ENCODE data around the gene FTH1.

The FTH1 gene

GRCh38 chr11:61973476-61974162, 6.2 kb upstream of the FTH1 start:
- Histone ChIP-seq H3K4me3 (ENCODE audit: control insufficient read depth in 1 of 7, extremely low read depth in 1 of 7, insufficient read depth in 4 of 7, low read depth in 2 of 7, low read length in 6 of 7) (no peak overlapping the region), H3K9me3 (ENCODE audit: control extremely low read depth in 1 of 5, control insufficient read depth in 4 of 5, insufficient read depth in 2 of 5, low read depth in 1 of 5, low read length in 4 of 5) (no peaks in the 10 kb centered on the region), H3K27ac (ENCODE audit: insufficient read depth in 1 of 2, low read depth in 1 of 2, low read length in 2 of 2, poor library complexity in 1 of 2, severe bottlenecking in 2 of 2) (peak overlapping the region in 1 of 2 experiments; percentile 87), H3K27me3 (replicated peaks in 2 of 5; ENCODE audit: control insufficient read depth in 4 of 5, insufficient read depth in 5 of 5, low read length in 4 of 5) (no peaks in the 10 kb centered on the region), H3K36me3 (ENCODE audit: control insufficient read depth in 4 of 4, insufficient read depth in 4 of 4, low read length in 3 of 4) (no peaks in the 10 kb centered on the region), H3K4me1 (ENCODE audit: control extremely low read depth in 1 of 4, control insufficient read depth in 4 of 4, insufficient read depth in 4 of 4, low read length in 3 of 4) (peaks cover 38 to 70% (median 62%) of the 10 kb centered on the region in 4 experiments)
- POLR2A ChIA-PET, result interaction anchor here (1.0 to 2.8 kb wide), 3 partner anchors 10 to 69 kb away, joined by 3 to 23 read pairs (median 5); no protein-coding TSS in a partner anchor
- 96% methylated on average over 7 of the region's 10 CpGs for WGBS (ENCODE audit: insufficient coverage)
- no peak for DNase-seq
- CTCF ChIA-PET, result interaction anchor here (1.0 to 7.1 kb wide), 7 partner anchors 8 to 135 kb away, joined by 3 to 45 read pairs (median 5); no protein-coding TSS in a partner anchor

DNA sequence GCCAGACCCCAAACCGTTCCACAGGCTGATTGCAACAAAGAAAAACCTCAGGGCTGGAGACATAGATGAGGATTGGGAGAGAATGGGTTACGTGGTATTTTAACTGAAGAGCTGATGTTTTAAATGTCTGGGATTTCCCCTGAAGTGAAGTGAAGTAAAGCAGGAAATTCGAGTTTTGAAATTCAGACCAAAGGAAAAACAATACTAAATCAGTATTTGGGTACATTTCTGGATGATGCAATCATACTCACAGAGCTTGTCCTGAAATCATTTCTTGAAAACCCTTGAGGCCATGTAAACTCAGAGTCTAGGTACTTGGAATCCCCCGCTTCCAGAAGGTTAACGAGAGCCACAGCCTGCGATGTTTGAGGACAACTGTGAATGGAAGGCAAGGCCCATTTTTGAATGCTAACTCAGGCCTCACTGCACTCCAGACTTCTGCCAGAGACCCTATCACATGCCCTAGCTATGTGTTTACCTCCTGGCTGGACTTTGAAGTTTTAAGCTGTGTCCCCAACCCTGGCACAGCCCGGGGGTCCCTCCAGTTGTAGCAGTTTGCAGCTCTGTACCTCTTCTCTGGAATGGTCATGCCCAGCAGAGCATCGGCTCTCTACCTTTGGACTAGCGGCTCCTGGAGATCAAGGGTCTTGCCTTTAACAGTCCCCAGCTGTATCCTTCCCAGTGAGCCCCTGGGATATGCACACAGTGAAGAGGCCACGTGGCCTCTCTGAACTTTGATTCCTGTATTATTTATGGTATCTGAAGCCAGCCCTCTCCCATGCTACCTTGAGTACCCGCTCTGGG, 5.4 kb upstream of the FTH1 start:
- peak in 1 of 3 donors; percentile 58 for DNase-seq
- Histone ChIP-seq H3K4me3 (ENCODE audit: control insufficient read depth in 1 of 7, extremely low read depth in 1 of 7, insufficient read depth in 4 of 7, low read depth in 2 of 7, low read length in 6 of 7) (peak overlapping the region in 5 of 7 experiments; percentile 16 to 48 (median 26)), H3K4me1 (ENCODE audit: control extremely low read depth in 1 of 4, control insufficient read depth in 4 of 4, insufficient read depth in 4 of 4, low read length in 3 of 4) (peaks cover 39 to 77% (median 63%) of the 10 kb centered on the region in 4 experiments), H3K36me3 (ENCODE audit: control insufficient read depth in 4 of 4, insufficient read depth in 4 of 4, low read length in 3 of 4) (no peaks in the 10 kb centered on the region), H3K27ac (ENCODE audit: insufficient read depth in 1 of 2, low read depth in 1 of 2, low read length in 2 of 2, poor library complexity in 1 of 2, severe bottlenecking in 2 of 2) (peak overlapping the region in 1 of 2 experiments; percentile 87), H3K9me3 (ENCODE audit: control extremely low read depth in 1 of 5, control insufficient read depth in 4 of 5, insufficient read depth in 2 of 5, low read depth in 1 of 5, low read length in 4 of 5) (no peaks in the 10 kb centered on the region), H3K27me3 (replicated peaks in 2 of 5; ENCODE audit: control insufficient read depth in 4 of 5, insufficient read depth in 5 of 5, low read length in 4 of 5) (no peaks in the 10 kb centered on the region)
- 48% methylated on average over 8 of the region's 11 CpGs for WGBS (ENCODE audit: insufficient coverage)
- ChIA-PET CTCF (interaction anchor here (0.7 to 7.1 kb wide), 14 partner anchors 8 to 420 kb away, joined by 3 to 45 read pairs (median 4); no protein-coding TSS in a partner anchor), POLR2A (interaction anchor here (1.0 to 2.8 kb wide), 4 partner anchors 9 to 70 kb away, joined by 3 to 23 read pairs (median 10); no protein-coding TSS in a partner anchor)

GRCh38 chr11:61972112-61972671, 4.8 kb upstream of the FTH1 start:
- peaks cover 39 to 77% (median 63%) of the 10 kb centered on the region in 4 experiments for H3K4me1 ChIP-seq (ENCODE audit: control extremely low read depth in 1 of 4, control insufficient read depth in 4 of 4, insufficient read depth in 4 of 4, low read length in 3 of 4)
- peak overlapping the region in 5 of 7 experiments; percentile 16 to 48 (median 26) for H3K4me3 ChIP-seq (ENCODE audit: control insufficient read depth in 1 of 7, extremely low read depth in 1 of 7, insufficient read depth in 4 of 7, low read depth in 2 of 7, low read length in 6 of 7)
- no peaks in the 10 kb centered on the region for H3K36me3 ChIP-seq (ENCODE audit: control insufficient read depth in 4 of 4, insufficient read depth in 4 of 4, low read length in 3 of 4)
- CTCF ChIA-PET, result interaction anchor here (0.8 to 7.1 kb wide), 15 partner anchors 9 to 175 kb away, joined by 3 to 45 read pairs (median 4); no protein-coding TSS in a partner anchor
- DNase-seq, result peak in 1 of 3 donors; percentile 54
- POLR2A ChIA-PET, result interaction anchor here (1.1 to 2.8 kb wide), 4 partner anchors 9 to 70 kb away, joined by 3 to 23 read pairs (median 10); no protein-coding TSS in a partner anchor
- WGBS (ENCODE audit: insufficient coverage), result 24% methylated on average over 3 of the region's 7 CpGs
- H3K9me3 ChIP-seq (ENCODE audit: control extremely low read depth in 1 of 5, control insufficient read depth in 4 of 5, insufficient read depth in 2 of 5, low read depth in 1 of 5, low read length in 4 of 5), result no peaks in the 10 kb centered on the region
- no peaks in the 10 kb centered on the region for H3K27me3 ChIP-seq (replicated peaks in 2 of 5; ENCODE audit: control insufficient read depth in 4 of 5, insufficient read depth in 5 of 5, low read length in 4 of 5)
- peak overlapping the region in 1 of 2 experiments; percentile 87 for H3K27ac ChIP-seq (ENCODE audit: insufficient read depth in 1 of 2, low read depth in 1 of 2, low read length in 2 of 2, poor library complexity in 1 of 2, severe bottlenecking in 2 of 2)

- H3K27me3 ChIP-seq (replicated peaks in 2 of 5; ENCODE audit: control insufficient read depth in 4 of 5, insufficient read depth in 5 of 5, low read length in 4 of 5), result no peaks in the 10 kb centered on the region
- H3K4me3 ChIP-seq (ENCODE audit: control insufficient read depth in 1 of 7, extremely low read depth in 1 of 7, insufficient read depth in 4 of 7, low read depth in 2 of 7, low read length in 6 of 7), result peak overlapping the region in 3 of 7 experiments; percentile 8 to 54 (median 27)
- peak overlapping the region in 1 of 2 experiments; percentile 67 for H3K27ac ChIP-seq (ENCODE audit: insufficient read depth in 1 of 2, low read depth in 1 of 2, low read length in 2 of 2, poor library complexity in 1 of 2, severe bottlenecking in 2 of 2)
- POLR2A ChIA-PET, result interaction anchor here (0.9 to 2.8 kb wide), 5 partner anchors 8 to 110 kb away, joined by 3 to 23 read pairs (median 5); no protein-coding TSS in a partner anchor
- 45% methylated on average over 13 of the region's 16 CpGs for WGBS (ENCODE audit: insufficient coverage)
- peaks cover 0 to 2% (median 0%) of the 10 kb centered on the region in 4 experiments for H3K36me3 ChIP-seq (ENCODE audit: control insufficient read depth in 4 of 4, insufficient read depth in 4 of 4, low read length in 3 of 4)
- no peaks in the 10 kb centered on the region for H3K9me3 ChIP-seq (ENCODE audit: control extremely low read depth in 1 of 5, control insufficient read depth in 4 of 5, insufficient read depth in 2 of 5, low read depth in 1 of 5, low read length in 4 of 5)
- H3K4me1 ChIP-seq (ENCODE audit: control extremely low read depth in 1 of 4, control insufficient read depth in 4 of 4, insufficient read depth in 4 of 4, low read length in 3 of 4), result peaks cover 39 to 76% (median 67%) of the 10 kb centered on the region in 4 experiments
- peak; percentile 98 to 99 (median 99) for DNase-seq
- CTCF ChIA-PET, result interaction anchor here (0.7 to 7.1 kb wide), 17 partner anchors 8 to 176 kb away, joined by 3 to 45 read pairs (median 4); no protein-coding TSS in a partner anchor
These were observed 4.0 kb upstream of the FTH1 start for GRCh38 chr11:61971248-61972111.

DNA sequence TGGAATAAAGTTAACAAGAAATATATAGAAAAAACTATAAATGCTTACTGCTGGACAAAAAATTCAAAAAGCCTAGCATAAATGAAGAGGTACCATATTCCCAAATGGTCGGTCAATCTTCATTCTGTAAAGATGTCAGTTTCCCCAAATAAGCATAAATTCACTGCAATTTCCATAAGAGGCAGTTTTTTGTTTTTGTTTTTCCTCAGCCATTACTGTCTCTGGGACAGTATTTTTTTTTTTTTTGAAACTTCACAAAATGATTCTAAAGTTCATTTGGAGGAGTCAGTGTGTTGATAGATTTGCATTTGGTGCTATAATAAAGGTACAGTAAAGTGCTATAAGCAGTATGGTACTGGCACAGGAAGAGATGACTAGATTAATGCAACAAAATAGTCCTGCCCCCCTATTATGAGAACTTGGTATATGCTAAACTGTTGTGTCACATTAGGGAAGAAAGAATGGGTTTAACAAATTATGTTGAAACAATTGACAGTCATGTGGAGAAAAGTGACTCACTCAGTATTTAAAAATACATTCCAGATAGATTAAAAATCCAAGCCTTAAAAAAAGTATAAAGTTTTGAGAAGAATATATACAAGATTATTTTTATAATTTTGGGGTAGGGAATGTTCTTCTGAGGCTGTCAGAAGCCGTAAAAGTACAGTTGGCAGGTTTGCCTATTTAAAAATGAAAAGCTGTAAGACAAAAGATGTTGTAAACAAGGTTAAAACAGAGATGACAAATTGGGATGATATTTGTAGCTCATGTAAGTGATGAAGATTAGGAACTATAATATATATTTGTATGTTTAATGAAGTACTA, 2.6 kb upstream of the FTH1 start:
- no peak overlapping the region for H3K4me3 ChIP-seq (ENCODE audit: control insufficient read depth in 1 of 7, extremely low read depth in 1 of 7, insufficient read depth in 4 of 7, low read depth in 2 of 7, low read length in 6 of 7)

More for the DNA sequence above, 2.6 kb upstream of the FTH1 start:
- WGBS (ENCODE audit: insufficient coverage), result 100% methylated on average over 2 of the region's 2 CpGs
- peaks cover 48 to 80% (median 71%) of the 10 kb centered on the region in 4 experiments for H3K4me1 ChIP-seq (ENCODE audit: control extremely low read depth in 1 of 4, control insufficient read depth in 4 of 4, insufficient read depth in 4 of 4, low read length in 3 of 4)
- peaks cover 2 to 10% (median 7%) of the 10 kb centered on the region in 4 experiments for H3K36me3 ChIP-seq (ENCODE audit: control insufficient read depth in 4 of 4, insufficient read depth in 4 of 4, low read length in 3 of 4)
- no peaks in the 10 kb centered on the region for H3K27me3 ChIP-seq (replicated peaks in 2 of 5; ENCODE audit: control insufficient read depth in 4 of 5, insufficient read depth in 5 of 5, low read length in 4 of 5)
- peak in 2 of 3 donors; percentile 65 to 74 for DNase-seq
- peak overlapping the region in 1 of 2 experiments; percentile 93 for H3K27ac ChIP-seq (ENCODE audit: insufficient read depth in 1 of 2, low read depth in 1 of 2, low read length in 2 of 2, poor library complexity in 1 of 2, severe bottlenecking in 2 of 2)
- ChIA-PET POLR2A (interaction anchor here (0.6 to 1.2 kb wide), 4 partner anchors 55 to 912 kb away, joined by 3 to 5 read pairs (median 3); no protein-coding TSS in a partner anchor), CTCF (interaction anchor here (0.6 to 7.1 kb wide), 10 partner anchors 9 to 174 kb away, joined by 3 to 45 read pairs (median 4); no protein-coding TSS in a partner anchor)
- no peaks in the 10 kb centered on the region for H3K9me3 ChIP-seq (ENCODE audit: control extremely low read depth in 1 of 5, control insufficient read depth in 4 of 5, insufficient read depth in 2 of 5, low read depth in 1 of 5, low read length in 4 of 5)

Measured in common myeloid progenitor, CD34-positive (primary cell).